ENCODE measurements around the gene RANBP10. TPM values are rescaled to one million over a fixed set of nuclear protein-coding genes. Genes with fewer than 3 reads are reported as not detected.
A peak's percentile ranks its signal among the peaks of the same experiment; 100 is the strongest.

RANBP10 gene
- total RNA-seq, 2 donors from 2014 or later: 11.1 to 22.8 TPM

DNA sequence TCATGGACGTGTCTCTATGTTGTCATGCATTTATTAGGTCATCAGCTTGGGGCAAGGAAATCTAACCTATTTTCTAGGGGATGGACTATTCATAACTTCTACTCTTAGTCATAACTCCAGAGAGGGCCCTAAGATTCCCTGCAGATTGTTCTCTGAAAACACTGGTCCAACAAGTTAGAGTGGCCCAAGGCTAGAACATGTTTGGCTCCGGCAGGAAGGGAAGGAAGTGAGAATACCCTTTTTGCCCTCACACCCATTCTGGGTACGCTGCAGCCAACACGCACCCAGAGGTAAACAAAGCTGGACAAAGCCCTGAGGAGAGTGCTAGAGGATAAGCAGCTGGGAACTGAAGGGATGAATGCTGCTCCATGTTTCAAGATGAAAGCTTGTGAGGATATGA lies 129.8 kb downstream of the RANBP10 start:
- no peak overlapping the region for H3K4me3 ChIP-seq
- H3K4me1 ChIP-seq (replicated peaks): peaks cover 12% of the 10 kb centered on the region
- H3K27ac ChIP-seq: peak overlapping the region in 1 of 2 donors; percentile 29
- no peaks in the 10 kb centered on the region for H3K36me3 ChIP-seq
- DNase-seq (ENCODE audit: low spot score): no peak
- no peak for TF ChIP-seq POLR2A (IDR thresholded peaks at IDR 0.05)
- peak; percentile 47 for TF ChIP-seq POLR2AphosphoS5 (IDR thresholded peaks at IDR 0.05)
- intact Hi-C loops (cut with DNase I): loop anchor here (10.0 kb wide), 1 partner anchor 128 kb away; the partner anchor contains the start of genes RANBP10 and TSNAXIP1
- WGBS: 52% methylated on average over 4 of the region's 4 CpGs
- H3K27me3 ChIP-seq (replicated peaks; ENCODE audit: insufficient read depth): no peaks in the 10 kb centered on the region
- no peaks in the 10 kb centered on the region for H3K9me3 ChIP-seq

DNA sequence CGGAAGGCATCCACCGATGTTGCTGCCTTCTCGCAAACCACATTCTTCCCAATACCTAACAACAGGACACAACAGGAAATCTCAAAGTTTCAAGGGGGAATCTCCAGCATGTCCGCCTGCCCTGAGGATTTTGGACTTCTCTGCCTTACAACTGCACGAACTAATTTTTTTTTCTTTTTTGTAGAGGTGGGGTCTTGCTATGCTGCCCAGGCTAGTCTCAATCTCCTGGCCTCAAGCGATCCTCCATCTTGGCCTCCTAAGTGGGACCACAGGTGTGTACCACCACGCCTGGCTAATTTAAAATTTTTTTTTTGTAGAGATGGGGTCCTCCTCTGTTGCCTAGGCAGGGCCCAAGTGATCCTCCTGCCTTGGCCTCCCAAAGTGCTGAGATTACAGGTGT lies 130.4 kb downstream of the RANBP10 start:
- H3K27me3 ChIP-seq (replicated peaks; ENCODE audit: insufficient read depth): no peaks in the 10 kb centered on the region
- no peaks in the 10 kb centered on the region for H3K36me3 ChIP-seq
- 95% methylated on average over 7 of the region's 7 CpGs for WGBS
- peaks cover 12% of the 10 kb centered on the region for H3K4me1 ChIP-seq (replicated peaks)
- DNase-seq (ENCODE audit: low spot score): no peak
- H3K27ac ChIP-seq: peak overlapping the region in 1 of 2 donors; percentile 29
- H3K9me3 ChIP-seq: no peaks in the 10 kb centered on the region
- intact Hi-C loops (cut with DNase I): loop anchor here (10.0 kb wide), 1 partner anchor 129 kb away; the partner anchor contains the start of genes RANBP10 and TSNAXIP1
- H3K4me3 ChIP-seq: no peak overlapping the region
- TF ChIP-seq POLR2A (IDR thresholded peaks at IDR 0.05): no peak
- TF ChIP-seq, protein P1, sequence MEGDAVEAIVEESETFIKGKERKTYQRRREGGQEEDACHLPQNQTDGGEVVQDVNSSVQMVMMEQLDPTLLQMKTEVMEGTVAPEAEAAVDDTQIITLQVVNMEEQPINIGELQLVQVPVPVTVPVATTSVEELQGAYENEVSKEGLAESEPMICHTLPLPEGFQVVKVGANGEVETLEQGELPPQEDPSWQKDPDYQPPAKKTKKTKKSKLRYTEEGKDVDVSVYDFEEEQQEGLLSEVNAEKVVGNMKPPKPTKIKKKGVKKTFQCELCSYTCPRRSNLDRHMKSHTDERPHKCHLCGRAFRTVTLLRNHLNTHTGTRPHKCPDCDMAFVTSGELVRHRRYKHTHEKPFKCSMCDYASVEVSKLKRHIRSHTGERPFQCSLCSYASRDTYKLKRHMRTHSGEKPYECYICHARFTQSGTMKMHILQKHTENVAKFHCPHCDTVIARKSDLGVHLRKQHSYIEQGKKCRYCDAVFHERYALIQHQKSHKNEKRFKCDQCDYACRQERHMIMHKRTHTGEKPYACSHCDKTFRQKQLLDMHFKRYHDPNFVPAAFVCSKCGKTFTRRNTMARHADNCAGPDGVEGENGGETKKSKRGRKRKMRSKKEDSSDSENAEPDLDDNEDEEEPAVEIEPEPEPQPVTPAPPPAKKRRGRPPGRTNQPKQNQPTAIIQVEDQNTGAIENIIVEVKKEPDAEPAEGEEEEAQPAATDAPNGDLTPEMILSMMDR (IDR thresholded peaks at IDR 0.05): no peak
- no peak for TF ChIP-seq POLR2AphosphoS5 (IDR thresholded peaks at IDR 0.05)

DNA sequence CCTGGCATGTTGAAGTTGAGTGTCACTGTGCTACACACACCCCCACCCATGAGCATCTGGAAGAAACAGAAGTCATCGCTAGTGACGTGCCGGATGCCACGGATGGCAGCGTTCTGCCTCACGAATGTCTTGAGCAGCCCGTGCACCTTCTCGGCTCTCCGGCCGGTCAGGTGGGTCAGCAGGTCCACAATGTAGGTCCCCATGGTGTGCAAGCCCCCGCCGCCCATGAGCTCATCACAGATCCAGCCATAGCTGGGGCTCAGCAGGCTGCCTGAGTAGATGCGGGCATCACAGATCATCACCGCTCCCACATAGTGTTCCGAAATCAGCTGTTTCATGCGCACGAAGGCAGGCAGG lies 130.8 kb downstream of the RANBP10 start:
- H3K4me1 ChIP-seq (replicated peaks): peaks cover 12% of the 10 kb centered on the region
- WGBS: 96% methylated on average over 17 of the region's 17 CpGs
- peak overlapping the region in 1 of 2 donors; percentile 29 for H3K27ac ChIP-seq
- TF ChIP-seq POLR2AphosphoS5 (IDR thresholded peaks at IDR 0.05): no peak
- TF ChIP-seq POLR2A (IDR thresholded peaks at IDR 0.05): no peak
- TF ChIP-seq, protein P1 (IDR thresholded peaks at IDR 0.05): no peak
- no peak overlapping the region for H3K4me3 ChIP-seq
- DNase-seq (ENCODE audit: low spot score): no peak
- no peaks in the 10 kb centered on the region for H3K36me3 ChIP-seq
- H3K9me3 ChIP-seq: no peaks in the 10 kb centered on the region
- no peaks in the 10 kb centered on the region for H3K27me3 ChIP-seq (replicated peaks; ENCODE audit: insufficient read depth)
- intact Hi-C loops (cut with DNase I): loop anchor here (10.0 kb wide), 1 partner anchor 129 kb away; the partner anchor contains the start of genes RANBP10 and TSNAXIP1

DNA sequence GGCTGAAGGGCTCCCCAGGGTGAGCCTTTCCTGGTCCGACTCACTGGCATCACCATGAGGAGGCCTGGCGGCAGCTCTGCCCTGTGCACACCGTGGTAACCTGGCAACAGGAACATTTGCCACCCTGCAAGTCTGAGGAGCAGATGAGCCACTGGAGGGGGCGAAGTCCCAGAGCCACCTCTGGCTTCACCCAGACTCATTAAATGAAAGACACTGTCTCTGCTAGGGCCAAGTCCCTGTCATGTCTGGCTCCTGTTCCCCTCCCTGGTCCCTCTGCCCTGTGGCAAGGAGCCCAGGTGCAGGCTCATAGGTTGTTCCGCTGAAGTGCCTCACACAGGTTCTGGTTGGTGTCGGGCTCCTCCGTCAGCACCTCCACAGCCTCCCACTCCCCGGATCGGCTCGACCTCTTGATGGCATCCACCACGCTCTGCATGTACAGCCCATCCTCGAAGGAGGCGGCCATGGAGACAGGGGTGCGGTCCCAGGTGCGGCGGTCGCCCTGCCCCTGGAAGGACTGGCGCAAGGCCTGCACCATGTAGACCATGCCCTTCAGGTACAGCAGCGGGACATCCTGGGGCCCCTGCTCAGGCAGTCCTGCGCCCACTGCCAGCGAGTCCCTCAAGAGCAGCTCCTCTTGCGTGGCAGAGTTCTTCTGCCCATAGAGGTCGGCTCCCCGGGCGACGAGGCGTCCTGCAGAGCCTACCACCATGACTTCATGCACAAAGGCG lies 131.3 kb downstream of the RANBP10 start:
- Histone ChIP-seq H3K4me1 (replicated peaks) (peaks cover 12% of the 10 kb centered on the region), H3K27me3 (replicated peaks; ENCODE audit: insufficient read depth) (no peaks in the 10 kb centered on the region), H3K9me3 (no peaks in the 10 kb centered on the region), H3K36me3 (no peaks in the 10 kb centered on the region), H3K4me3 (no peak overlapping the region), H3K27ac (no peak overlapping the region)
- TF ChIP-seq, protein P1 (IDR thresholded peaks at IDR 0.05): no peak
- TF ChIP-seq POLR2AphosphoS5 (IDR thresholded peaks at IDR 0.05) (no peak), POLR2A (IDR thresholded peaks at IDR 0.05) (no peak)
- 95% methylated on average over 28 of the region's 28 CpGs for WGBS
- intact Hi-C loops (cut with DNase I): loop anchor here (5.0 to 10.0 kb wide), 2 partner anchors 130 to 252 kb away; partner anchors contain the start of genes RANBP10 and TSNAXIP1
- DNase-seq (ENCODE audit: low spot score): no peak

DNA sequence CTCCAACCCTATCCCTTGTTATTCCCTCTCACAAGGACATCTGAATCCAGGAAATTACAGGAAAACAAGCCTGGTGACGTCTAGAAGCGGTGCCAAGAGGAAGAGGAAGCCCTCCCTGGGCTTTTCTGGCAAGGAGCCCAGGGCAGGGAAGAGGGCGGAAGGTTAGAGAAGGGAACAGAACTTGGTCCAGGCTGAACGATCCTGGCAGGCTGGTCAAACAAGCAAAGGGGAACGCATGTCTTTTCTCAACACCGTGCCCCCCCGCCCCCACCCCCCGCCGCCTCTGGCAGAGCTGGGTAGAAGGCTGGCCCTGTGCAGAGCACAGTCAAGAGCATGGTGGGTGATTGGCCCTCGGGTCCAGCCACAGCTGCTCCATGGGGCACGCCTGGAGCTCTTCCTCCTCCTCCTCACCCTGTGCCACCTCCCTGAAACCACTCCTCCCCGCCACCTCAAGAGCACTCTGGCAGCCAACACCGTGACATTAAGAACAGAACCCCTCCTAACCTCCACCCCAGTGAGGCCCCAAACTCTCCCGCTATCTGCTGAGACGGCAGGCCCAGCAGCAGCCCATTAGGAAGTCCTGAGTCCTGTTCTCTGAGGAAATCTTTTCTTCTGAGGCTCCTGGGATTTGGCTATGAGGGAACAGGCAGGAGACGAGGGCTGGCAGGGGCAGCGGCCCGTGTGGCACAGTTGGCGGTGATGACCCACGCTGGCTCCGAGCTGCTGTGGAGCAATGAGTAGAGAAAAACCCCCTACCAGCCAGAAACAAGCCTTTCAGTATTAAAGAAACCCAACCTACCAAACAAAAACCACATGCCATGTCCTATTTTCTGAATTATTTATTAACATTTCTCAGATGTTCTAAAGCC lies 132.4 kb downstream of the RANBP10 start:
- H3K4me3 ChIP-seq: no peak overlapping the region
- DNase-seq (ENCODE audit: low spot score): no peak
- H3K36me3 ChIP-seq: no peaks in the 10 kb centered on the region
- H3K4me1 ChIP-seq (replicated peaks): peaks cover 12% of the 10 kb centered on the region
- TF ChIP-seq POLR2A (IDR thresholded peaks at IDR 0.05) (no peak), POLR2AphosphoS5 (IDR thresholded peaks at IDR 0.05) (no peak)
- TF ChIP-seq, protein P1 (IDR thresholded peaks at IDR 0.05): no peak
- no peaks in the 10 kb centered on the region for H3K27me3 ChIP-seq (replicated peaks; ENCODE audit: insufficient read depth)
- H3K27ac ChIP-seq: peak overlapping the region; percentile 56 to 57
- intact Hi-C loops (cut with DNase I): loop anchor here (5.0 to 10.0 kb wide), 2 partner anchors 131 to 253 kb away; partner anchors contain the start of genes RANBP10 and TSNAXIP1
- WGBS: 34% methylated on average over 20 of the region's 21 CpGs
- H3K9me3 ChIP-seq: no peaks in the 10 kb centered on the region
